Measurements from ENCODE around the gene LIN28B. TPM values are rescaled to one million over a fixed set of nuclear protein-coding genes. Genes with fewer than 3 reads are reported as not detected.

LIN28B gene
- total and polyA plus RNA-seq, 2 of the 4 experiments (the other 2 are of a cell fraction), result not detected

DNA sequence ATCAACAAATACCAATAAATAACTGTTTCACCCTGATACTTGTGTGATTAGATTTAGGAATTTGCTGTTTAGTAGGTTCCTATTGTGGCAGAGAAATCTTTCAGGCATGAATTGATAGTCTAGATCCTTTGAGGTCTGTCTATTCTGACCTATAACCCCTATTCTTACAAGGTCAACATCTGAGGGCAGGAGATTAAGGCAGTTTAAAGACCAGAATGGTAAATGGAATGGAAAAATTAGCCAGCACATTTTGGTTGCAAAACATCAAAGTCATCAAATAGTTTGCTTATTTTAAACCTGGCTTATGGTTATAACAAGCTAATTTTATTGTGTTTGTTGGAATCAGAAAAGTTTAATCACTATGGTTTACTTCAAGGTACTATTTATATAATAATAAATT lies 78.4 kb downstream of the LIN28B start:
- no peak overlapping the region for H4K8ac ChIP-seq (ENCODE audit: low read depth in 2 of 2, low read length in 2 of 2)
- H2BK15ac ChIP-seq (ENCODE audit: low read depth, low read length), result no peak overlapping the region
- H3K9ac ChIP-seq (ENCODE audit: low read depth, low read length), result no peak overlapping the region
- BruUV-seq (replicated peaks), result no TSS peak
- no peak overlapping the region for H3K23ac ChIP-seq (ENCODE audit: low read depth, low read length)
- ChIA-PET POLR2A (ENCODE audit: unreplicated experiment) (no interaction called here), CTCF (no interaction called here)
- H3K14ac ChIP-seq (replicated peaks; ENCODE audit: low read depth, low read length), result no peak overlapping the region
- H3K27ac ChIP-seq (ENCODE audit: insufficient read depth, low read length), result no peak overlapping the region
- in situ Hi-C loops (cut with MboI; ENCODE audit: low sequenced_read_pairs) (no loop called here), intact Hi-C loops (cut with micrococcal nuclease) (no loop called here), dilution Hi-C loops (cut with HindIII; ENCODE audit: low sequenced_read_pairs, unreplicated experiment) (no loop called here)
- H3K27me3 ChIP-seq (ENCODE audit: control insufficient read depth, insufficient read depth, low read length), result peaks cover 1% of the 10 kb centered on the region; the same call in 1 of the 2 replicates
- H2AK5ac ChIP-seq (ENCODE audit: low read depth, low read length), result no peak overlapping the region
- H3K9me3 ChIP-seq (ENCODE audit: control insufficient read depth, insufficient read depth, low read length), result no peaks in the 10 kb centered on the region
- no peak overlapping the region for H2AK9ac ChIP-seq (replicated peaks; ENCODE audit: low read depth, low read length, poor library complexity)
- no peaks in the 10 kb centered on the region for H3K9me1 ChIP-seq (ENCODE audit: insufficient read depth, low read length)
- no peak overlapping the region for H4K91ac ChIP-seq (ENCODE audit: insufficient read depth, low read depth, low read length)
- no peak overlapping the region for H3K4ac ChIP-seq (ENCODE audit: low read depth, low read length)
- no peak overlapping the region for H2BK20ac ChIP-seq (ENCODE audit: low read depth, low read length)
- no peak overlapping the region for H3K18ac ChIP-seq (ENCODE audit: low read depth, low read length)
- no peak overlapping the region for H3K56ac ChIP-seq (ENCODE audit: extremely low read depth, insufficient read depth, low read length)
- H3K36me3 ChIP-seq (ENCODE audit: control insufficient read depth, insufficient read depth, low read length), result no peaks in the 10 kb centered on the region
- no peak overlapping the region for H2BK120ac ChIP-seq (ENCODE audit: low read depth, low read length)
- DNase-seq (no peak), ATAC-seq (ENCODE audit: low read depth) (no peak)
- H2BK5ac ChIP-seq (ENCODE audit: low read depth, low read length, poor library complexity, severe bottlenecking), result no peak overlapping the region
- H3K4me2 ChIP-seq (ENCODE audit: low read depth, low read length), result no peak overlapping the region
- H3K4me3 ChIP-seq (ENCODE audit: insufficient read depth, low read depth, low read length), result no peak overlapping the region
- H4K5ac ChIP-seq (ENCODE audit: low read depth, low read length), result no peak overlapping the region
- no peaks in the 10 kb centered on the region for H4K20me1 ChIP-seq (ENCODE audit: insufficient read depth, low read length)
- TF ChIP-seq USF2 (IDR thresholded peaks at IDR 0.05; ENCODE audit: low read depth, low read length) (no peak), FOS (IDR thresholded peaks at IDR 0.05; ENCODE audit: low read depth, low read length) (no peak), NFE2L2 (IDR thresholded peaks at IDR 0.05; ENCODE audit: low read depth, low read length) (no peak), RFX5 (IDR thresholded peaks at IDR 0.05; ENCODE audit: low read depth, low read length) (no peak), SMC3 (IDR thresholded peaks at IDR 0.05; ENCODE audit: low read depth, low read length) (no peak), MXI1 (IDR thresholded peaks at IDR 0.05; ENCODE audit: borderline replicate concordance, low read depth, low read length) (no peak), MAFK (IDR thresholded peaks at IDR 0.05; ENCODE audit: low read depth, low read length) (no peak), RCOR1 (IDR thresholded peaks at IDR 0.05; ENCODE audit: insufficient replicate concordance, low read length) (no peak), CEBPB (IDR thresholded peaks at IDR 0.05; ENCODE audit: low read depth, low read length) (no peak), MAZ (IDR thresholded peaks at IDR 0.05; ENCODE audit: borderline replicate concordance, low read depth, low read length) (no peak), BHLHE40 (IDR thresholded peaks at IDR 0.05; ENCODE audit: low read depth, low read length) (no peak), RAD21 (IDR thresholded peaks at IDR 0.05; ENCODE audit: low read length) (no peak), POLR2A (IDR thresholded peaks at IDR 0.05; ENCODE audit: low read depth, low read length) (no peak)
- TF ChIP-seq, protein P1, sequence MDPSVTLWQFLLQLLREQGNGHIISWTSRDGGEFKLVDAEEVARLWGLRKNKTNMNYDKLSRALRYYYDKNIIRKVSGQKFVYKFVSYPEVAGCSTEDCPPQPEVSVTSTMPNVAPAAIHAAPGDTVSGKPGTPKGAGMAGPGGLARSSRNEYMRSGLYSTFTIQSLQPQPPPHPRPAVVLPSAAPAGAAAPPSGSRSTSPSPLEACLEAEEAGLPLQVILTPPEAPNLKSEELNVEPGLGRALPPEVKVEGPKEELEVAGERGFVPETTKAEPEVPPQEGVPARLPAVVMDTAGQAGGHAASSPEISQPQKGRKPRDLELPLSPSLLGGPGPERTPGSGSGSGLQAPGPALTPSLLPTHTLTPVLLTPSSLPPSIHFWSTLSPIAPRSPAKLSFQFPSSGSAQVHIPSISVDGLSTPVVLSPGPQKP (IDR thresholded peaks at IDR 0.05; ENCODE audit: borderline replicate concordance, low read depth, low read length), result no peak
- H3K79me1 ChIP-seq (ENCODE audit: low read depth in 1 of 2, low read length in 2 of 2), result no peaks in the 10 kb centered on the region
- no peak overlapping the region for H2AFZ ChIP-seq (replicated peaks; ENCODE audit: low read length, poor library complexity)
- H3K4me1 ChIP-seq (ENCODE audit: control insufficient read depth, insufficient read depth, low read length), result no peaks in the 10 kb centered on the region
